HG02973 (cell line): ENCODE measurements around the gene LGI1.

Experiments
- ATAC-seq: cut with Tn5 transposase; IDR thresholded peaks from one replicate; pipeline ENCODE4 v1.9.1; 2021; ENCODE audit warnings: moderate library complexity; ENCODE audit not compliant: unreplicated experiment

The LGI1 gene

GRCh38 chr10:93757801-93758507 is at the start of gene LGI1:
TSS of gene LGI1 (plus strand) at chr10:93757936. CDS start at chr10:93758145, 209 bp downstream.
- ATAC-seq: no peak

- no peak for ATAC-seq
Measured at GRCh38 chr10:93710333-93710909, 47.3 kb upstream of the LGI1 start.

DNA sequence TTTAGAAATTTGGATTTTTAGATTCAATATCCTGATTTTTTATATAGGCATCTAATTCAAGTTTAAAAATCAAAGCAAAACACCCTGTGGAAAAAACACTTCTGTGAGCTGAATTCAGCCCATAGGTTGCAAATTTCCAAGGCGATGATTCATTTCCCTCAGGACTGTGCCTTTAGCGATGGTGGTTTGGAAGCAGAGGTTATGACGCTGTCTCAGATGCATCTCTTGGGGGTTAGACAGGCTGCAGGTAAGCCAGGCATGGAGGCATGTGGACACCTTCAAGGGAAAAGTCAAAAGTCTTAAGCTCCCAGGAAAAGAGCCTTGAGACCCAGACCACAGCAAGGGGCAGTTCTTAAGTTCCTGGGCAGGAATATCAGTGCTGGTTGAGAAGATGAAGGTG is 45.8 kb upstream of the LGI1 start:
- ATAC-seq: no peak

- ATAC-seq: no peak
Measured at GRCh38 chr10:93712593-93712992, 45.1 kb upstream of the LGI1 start.

GRCh38 chr10:93715345-93715744 is 42.4 kb upstream of the LGI1 start:
- ATAC-seq: peak; percentile 94

GRCh38 chr10:93716766-93717165 is 41.0 kb upstream of the LGI1 start:
- ATAC-seq: no peak

DNA sequence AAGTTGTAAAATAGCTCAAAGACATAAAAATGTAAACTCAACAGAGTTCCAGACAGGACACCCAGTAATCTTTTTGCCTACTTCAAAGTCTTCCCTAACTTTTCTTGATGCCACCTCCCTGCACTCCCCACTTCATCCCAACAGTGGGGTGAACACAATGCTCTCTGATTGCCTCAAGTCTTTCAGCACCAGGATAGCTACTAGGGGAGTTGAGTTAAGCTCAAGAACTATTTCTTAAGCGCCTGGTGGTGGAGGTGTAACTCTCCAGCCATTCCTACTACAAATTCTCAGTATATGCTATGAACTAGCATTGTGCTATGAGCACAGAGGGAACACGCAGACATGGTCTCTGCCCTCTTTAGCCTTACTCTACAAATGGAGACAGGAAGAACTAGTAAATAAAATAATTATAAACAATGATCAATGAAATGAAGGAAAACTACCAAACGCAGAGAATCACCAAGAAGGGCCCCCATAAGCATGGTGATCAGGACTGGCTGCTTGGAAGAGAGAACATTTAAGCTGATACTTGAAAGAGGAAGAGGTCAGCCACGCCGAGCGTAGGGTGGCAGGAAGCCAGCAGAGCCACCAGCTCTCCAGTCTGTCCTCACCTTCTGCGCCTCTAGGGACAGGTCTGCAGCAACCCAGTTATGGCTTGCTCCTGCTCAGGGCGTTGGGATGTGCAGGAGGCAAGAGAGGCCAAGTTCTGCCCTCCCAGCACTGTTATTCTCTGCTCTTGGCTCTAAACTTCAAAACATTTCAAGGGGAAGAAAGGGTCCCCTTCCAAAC is 38.6 kb upstream of the LGI1 start:
- no peak for ATAC-seq

- no peak for ATAC-seq
Measured at GRCh38 chr10:93719901-93720300, 37.8 kb upstream of the LGI1 start.

DNA sequence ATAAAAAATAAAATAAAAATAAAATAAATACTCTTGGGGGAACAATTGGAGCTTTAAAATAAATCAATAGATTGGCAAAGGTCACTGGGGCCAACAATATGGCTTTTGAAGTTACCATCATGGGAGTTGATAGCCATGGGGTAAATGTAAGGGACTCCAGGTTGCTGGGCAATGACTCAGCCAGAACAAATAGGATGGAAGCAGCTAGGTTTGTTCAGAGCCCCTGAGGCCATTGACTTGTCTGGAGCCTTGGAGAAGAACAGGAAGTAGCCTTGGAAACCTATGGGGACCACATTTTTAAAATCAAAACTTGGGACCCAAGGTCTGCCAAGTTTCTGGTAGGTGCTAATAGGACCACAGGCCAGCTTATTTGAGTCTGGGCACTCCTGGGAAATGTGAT is 35.2 kb upstream of the LGI1 start:
- no peak for ATAC-seq

DNA sequence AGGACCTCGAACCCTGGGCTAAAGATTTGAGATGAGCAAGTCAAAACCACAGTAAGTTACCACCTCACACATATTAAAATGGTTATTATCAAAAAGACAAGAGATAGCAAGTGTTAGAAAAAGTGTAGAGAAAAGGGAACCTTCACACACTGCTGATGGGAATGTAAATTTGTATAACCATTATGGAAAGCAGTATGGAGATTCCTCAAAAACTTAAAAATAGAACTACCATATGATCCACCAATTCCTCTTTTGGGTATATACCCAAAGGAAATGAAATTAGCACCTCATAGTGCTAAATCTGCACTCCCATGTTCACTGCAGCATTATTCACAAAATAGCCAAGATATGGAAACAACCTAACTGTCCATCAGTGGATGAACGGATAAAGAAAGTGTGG is 34.6 kb upstream of the LGI1 start:
- ATAC-seq: no peak

- ATAC-seq: no peak
Measured at GRCh38 chr10:93726024-93726423, 31.7 kb upstream of the LGI1 start.

DNA sequence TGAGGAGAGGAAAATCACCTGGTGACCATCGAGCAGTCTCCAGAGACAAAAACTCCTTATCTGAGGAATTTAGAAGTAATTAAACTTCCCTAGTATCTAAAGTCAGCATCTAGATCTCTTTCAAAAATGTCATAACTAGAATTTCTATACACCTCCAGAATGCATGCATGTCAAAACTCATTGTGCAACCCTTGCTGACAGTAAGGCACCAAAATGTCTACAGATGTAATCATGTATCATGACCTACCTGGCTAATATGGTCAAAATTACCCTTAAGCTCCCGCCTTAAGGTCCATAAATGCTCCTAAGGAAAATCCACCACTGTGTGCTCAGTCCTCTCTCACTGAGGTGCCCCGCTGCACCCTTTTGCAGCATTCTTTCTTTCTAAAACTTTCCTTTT is 16.4 kb upstream of the LGI1 start:
- no peak for ATAC-seq

DNA sequence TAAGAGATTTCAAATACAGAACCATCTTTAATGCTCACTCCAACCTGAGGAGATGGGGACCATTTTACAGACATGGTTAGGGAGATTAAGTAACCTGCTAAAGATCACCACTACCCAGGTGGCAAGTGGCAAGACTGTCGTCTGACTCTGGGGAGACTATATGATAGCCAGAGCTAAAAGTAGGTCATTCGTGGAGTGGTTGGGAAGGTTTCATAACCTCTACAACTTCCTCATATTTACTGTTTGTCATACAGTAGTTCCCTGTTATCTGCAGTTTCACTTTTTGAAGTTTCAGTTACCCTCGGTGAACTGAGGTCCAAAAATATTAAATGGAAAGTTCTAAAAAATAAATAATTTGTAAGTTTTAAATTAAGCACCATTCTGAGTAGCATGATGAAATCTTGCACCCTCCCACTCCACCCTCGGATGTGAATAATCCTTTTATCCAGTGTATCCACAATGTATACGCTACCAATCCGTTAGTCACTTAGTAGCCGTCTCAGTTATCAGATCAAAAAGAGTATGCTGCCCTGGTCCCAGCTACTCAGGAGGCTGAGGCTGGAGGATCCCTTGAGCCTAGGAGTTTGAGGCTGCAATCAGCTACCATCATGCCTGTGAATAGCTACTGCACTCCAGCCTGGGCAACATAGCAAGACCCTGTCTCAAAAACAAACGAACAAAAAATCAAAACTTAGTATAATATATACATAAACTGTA is 14.9 kb upstream of the LGI1 start:
- ATAC-seq: peak; percentile 91

DNA sequence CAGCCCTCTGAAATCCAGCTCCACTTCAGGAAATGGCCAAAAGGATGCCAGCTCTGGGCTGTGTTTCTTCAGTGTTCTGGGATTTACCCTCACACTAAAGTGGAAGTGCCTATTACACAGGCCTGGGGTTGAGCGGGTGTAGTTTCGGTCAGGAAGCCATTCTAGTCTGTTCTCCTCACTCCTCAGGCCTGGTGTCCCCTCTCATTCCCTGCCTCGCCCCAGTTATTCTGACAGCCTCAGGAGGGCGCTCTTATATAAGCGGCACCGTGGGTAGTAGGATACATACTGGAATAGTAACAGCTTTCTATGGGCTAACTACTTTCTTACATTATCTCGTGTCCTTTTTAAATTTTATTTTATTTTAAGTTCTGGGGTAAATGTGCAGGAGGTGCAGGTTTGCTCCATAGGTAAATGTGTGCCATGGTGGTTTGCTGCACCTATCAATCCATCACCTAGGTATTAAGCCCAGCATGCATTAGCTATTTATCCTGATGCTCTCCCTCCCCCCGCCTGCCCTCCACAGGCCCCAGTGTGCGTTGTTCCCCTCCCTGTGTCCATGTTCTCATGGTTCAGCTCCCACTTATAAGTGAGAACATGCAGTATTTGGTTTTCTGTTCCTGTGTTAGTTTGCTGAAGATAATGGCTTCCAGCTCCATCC is 12.2 kb upstream of the LGI1 start:
- no peak for ATAC-seq

GRCh38 chr10:93746844-93747284 is 10.9 kb upstream of the LGI1 start:
- no peak for ATAC-seq

DNA sequence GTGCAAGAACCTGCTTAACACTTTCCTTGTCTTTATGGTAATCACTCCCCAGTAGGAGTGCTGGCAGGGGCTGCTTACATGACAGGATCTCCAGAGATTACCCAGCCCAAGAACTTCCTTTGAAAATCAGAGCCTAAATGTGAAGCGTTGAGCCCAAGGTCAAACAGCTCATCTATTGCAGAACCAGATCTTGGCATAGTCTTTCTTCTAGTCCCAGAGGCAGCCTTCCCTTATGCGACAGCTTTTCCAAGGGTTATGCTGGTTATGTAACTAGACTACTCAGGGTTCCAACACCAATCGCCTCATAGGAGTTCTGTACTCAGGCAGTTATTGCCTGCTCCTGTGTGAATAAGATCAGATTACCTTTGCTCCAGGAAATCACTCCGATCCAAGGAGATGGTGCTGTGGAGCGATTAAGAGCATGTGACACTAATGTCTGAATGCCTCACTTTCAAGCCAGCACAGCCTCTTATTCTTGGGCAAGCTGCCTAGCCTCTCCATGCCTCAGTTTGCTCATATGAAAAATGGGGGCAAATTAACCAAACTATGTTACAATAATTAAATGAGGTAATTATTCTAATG is 8.4 kb upstream of the LGI1 start:
- ATAC-seq: no peak

GRCh38 chr10:93751124-93751523 is 6.6 kb upstream of the LGI1 start:
- ATAC-seq: no peak

GRCh38 chr10:93751832-93752231 is 5.9 kb upstream of the LGI1 start:
- ATAC-seq: no peak

DNA sequence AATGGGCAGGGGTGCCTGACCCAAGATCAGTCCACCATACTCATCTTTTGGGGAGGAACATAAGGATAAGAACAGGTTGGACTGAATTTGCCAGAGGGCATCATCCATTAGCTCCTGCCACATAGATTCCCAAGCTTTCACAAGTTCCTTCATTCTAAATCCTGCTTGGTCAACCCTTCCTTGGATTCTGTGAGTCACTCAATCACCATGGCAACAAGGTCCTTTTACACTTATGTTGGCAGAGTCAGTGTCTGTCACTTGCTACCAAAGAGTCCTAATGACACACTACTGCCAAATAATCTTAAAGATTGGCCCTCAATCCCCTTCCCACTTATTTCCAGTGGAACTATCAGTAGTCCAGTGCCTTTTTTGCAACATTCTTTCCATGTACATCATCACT is 5.0 kb upstream of the LGI1 start:
- no peak for ATAC-seq

- ATAC-seq: no peak
Measured at GRCh38 chr10:93753621-93754250, 4.0 kb upstream of the LGI1 start.
